Mesothelial cell of epicardium (in vitro differentiated cells): Measurements from ENCODE around the gene UBFD1. TPM values are rescaled to one million over a fixed set of nuclear protein-coding genes. Genes with fewer than 3 reads are reported as not detected.
"Not testable (repeated sequence)": the region's sequence is repeated elsewhere in the genome, so short reads cannot be mapped to it uniquely, and the experiment has no call there.

ENCODE experiments used
- DNase-seq, 2 experiments: peaks; one replicate each; pipeline ENCODE4 v3.0.0; 2021; ENCODE audit warnings: low spot score in 2 of 2; ENCODE audit not compliant: unreplicated experiment in 2 of 2
- H3K27ac Mint-ChIP-seq: 2 replicates; pipeline ENCODE4 v1.8.0; 2021; ENCODE audit warnings: mixed read lengths
- H3K27me3 Mint-ChIP-seq: 2 replicates; pipeline ENCODE4 v1.8.0; 2021; ENCODE audit warnings: low read depth, mixed read lengths
- H3K36me3 Mint-ChIP-seq: 2 replicates; pipeline ENCODE4 v1.8.0; 2021; ENCODE audit warnings: mixed read lengths
- H3K4me1 Mint-ChIP-seq: 2 replicates; pipeline ENCODE4 v1.8.0; 2021; ENCODE audit warnings: mixed read lengths
- H3K4me3 Mint-ChIP-seq: 2 replicates; pipeline ENCODE4 v1.8.0; 2021; ENCODE audit warnings: mild to moderate bottlenecking, moderate library complexity, mixed read lengths
- H3K9me3 Mint-ChIP-seq: 2 replicates; pipeline ENCODE4 v1.8.0; 2021; ENCODE audit warnings: mixed read lengths
- total RNA-seq: library from RNA; stranded (reverse); gene quantifications from 3 replicates; pipeline ENCODE4 v1.2.1, GENCODE V29; 2021
- TF ChIP-seq, protein P1 (sequence below): fragments of 200-600 bp; sonication (generic); IDR thresholded peaks from one replicate; pipeline ENCODE4 v1.5.0; 2021; ENCODE audit warnings: antibody characterized with exemption; ENCODE audit not compliant: unreplicated experiment

The UBFD1 gene
- total RNA-seq, 1 donor from 2014 or later = 114 TPM

DNA sequence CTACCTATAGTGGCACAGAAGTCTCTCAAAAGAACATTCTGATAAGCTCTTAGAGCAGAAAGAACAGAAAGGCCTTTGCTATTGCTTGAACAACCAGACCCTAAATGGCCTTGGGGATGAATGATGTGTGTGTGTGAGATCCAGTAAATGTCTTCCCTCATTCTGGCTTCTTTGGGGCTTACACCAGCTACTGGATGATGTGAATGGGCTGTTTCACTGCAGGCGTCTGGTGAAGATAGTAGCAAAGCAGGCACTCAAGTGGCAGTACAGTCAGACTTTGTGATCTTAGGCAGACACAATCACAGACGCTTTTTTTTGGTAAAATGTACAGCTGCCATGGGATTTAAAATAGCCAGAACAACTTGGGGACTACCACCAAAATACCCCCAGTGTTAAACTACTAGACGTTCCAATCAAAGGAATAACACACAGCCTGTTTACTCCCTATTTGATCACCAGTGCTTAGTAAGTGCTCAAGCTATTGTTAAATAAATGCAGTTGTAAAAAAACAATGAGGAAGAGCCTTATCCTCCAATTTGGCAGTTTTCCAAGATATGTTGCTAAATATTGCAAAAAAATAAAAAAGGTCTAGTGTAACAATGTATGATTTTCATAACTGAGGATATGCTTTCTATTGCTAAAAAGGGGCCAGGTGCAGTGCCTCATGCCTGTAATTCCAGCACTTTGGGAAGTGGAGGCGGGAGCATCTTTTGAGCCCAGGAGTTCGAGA lies 20.7 kb downstream of the UBFD1 start:
- Mint-ChIP-seq H3K9me3 (no peaks in the 10 kb centered on the region), H3K27ac (no peak overlapping the region), H3K27me3 (no peaks in the 10 kb centered on the region), H3K4me3 (no peak overlapping the region), H3K36me3 (peaks cover 19% of the 10 kb centered on the region), H3K4me1 (no peaks in the 10 kb centered on the region)
- no peak for DNase-seq
- TF ChIP-seq, protein P1, sequence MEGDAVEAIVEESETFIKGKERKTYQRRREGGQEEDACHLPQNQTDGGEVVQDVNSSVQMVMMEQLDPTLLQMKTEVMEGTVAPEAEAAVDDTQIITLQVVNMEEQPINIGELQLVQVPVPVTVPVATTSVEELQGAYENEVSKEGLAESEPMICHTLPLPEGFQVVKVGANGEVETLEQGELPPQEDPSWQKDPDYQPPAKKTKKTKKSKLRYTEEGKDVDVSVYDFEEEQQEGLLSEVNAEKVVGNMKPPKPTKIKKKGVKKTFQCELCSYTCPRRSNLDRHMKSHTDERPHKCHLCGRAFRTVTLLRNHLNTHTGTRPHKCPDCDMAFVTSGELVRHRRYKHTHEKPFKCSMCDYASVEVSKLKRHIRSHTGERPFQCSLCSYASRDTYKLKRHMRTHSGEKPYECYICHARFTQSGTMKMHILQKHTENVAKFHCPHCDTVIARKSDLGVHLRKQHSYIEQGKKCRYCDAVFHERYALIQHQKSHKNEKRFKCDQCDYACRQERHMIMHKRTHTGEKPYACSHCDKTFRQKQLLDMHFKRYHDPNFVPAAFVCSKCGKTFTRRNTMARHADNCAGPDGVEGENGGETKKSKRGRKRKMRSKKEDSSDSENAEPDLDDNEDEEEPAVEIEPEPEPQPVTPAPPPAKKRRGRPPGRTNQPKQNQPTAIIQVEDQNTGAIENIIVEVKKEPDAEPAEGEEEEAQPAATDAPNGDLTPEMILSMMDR = no peak

DNA sequence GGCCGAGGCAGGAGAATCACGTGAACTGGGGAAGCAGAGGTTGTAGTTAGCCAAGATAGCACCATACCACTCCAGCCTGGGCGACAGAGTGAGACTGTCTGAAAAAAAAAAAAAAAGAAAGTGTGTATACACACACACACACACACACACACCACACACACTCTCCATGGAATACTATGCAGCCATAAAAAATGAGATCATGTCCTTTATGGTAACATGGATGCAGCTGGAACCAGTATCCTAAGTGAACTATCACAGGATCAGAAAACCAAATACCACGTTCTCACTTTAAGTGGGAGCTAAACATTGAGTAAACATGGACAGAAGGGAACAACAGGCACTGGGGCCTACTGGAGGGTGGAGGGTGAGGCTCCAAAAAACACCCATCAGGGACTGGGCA lies 21.8 kb downstream of the UBFD1 start:
- TF ChIP-seq, protein P1 = no peak
- H3K36me3 Mint-ChIP-seq = peaks cover 21% of the 10 kb centered on the region
- no peaks in the 10 kb centered on the region for H3K27me3 Mint-ChIP-seq

DNA sequence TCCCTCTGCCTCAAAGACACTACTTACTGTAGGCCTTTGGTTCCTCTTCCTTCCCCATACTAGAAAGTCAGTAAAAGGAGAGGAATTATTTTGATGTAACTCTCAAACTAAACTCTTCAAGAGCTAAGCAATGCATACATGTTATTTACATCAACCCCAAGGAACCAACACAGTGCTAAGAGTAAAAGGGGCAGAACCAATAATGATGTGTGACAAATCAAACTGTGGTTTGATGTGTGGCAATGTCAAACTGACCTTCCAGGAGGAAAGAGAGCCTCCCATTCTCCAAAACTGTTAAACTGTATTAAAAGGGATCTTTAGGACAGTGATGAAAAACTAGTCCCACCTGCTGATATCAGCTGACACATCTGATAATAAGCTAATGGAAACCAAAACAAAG lies 22.9 kb downstream of the UBFD1 start:
- DNase-seq = no peak
- H3K4me3 Mint-ChIP-seq = no peak overlapping the region
- H3K9me3 Mint-ChIP-seq = no peaks in the 10 kb centered on the region
- peaks cover 21% of the 10 kb centered on the region for H3K36me3 Mint-ChIP-seq
- no peaks in the 10 kb centered on the region for H3K4me1 Mint-ChIP-seq
- H3K27ac Mint-ChIP-seq = no peak overlapping the region
- TF ChIP-seq, protein P1 = no peak
- no peaks in the 10 kb centered on the region for H3K27me3 Mint-ChIP-seq

More for the DNA sequence above, 21.8 kb downstream of the UBFD1 start:
- no peak for DNase-seq
- H3K4me1 Mint-ChIP-seq = no peaks in the 10 kb centered on the region
- H3K27ac Mint-ChIP-seq = no peak overlapping the region
- no peaks in the 10 kb centered on the region for H3K9me3 Mint-ChIP-seq
- H3K4me3 Mint-ChIP-seq = no peak overlapping the region

DNA sequence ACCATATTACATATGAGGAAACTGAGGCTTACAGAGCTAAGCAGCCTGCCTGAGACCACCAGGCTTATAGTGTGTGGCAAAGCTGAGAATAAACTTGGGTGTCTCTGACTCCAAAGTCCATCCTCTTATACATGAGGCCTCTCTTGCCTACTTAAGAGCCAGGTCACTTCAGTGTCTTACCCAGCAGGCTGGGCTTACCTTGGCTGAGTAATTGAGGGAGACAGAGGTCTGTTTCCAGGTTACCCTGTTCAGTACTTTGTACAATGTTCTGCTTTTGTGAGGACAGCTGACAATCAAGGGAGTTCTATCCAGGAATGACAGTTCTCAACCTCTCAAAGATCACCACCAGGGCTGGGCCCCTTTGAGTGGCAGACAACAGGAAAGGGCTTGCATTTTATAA lies 24.2 kb downstream of the UBFD1 start:
- H3K9me3 Mint-ChIP-seq = no peaks in the 10 kb centered on the region
- TF ChIP-seq, protein P1 = no peak
- no peak overlapping the region for H3K4me3 Mint-ChIP-seq
- no peak overlapping the region for H3K27ac Mint-ChIP-seq
- DNase-seq = no peak
- no peaks in the 10 kb centered on the region for H3K27me3 Mint-ChIP-seq
- H3K4me1 Mint-ChIP-seq = no peaks in the 10 kb centered on the region
- peaks cover 24% of the 10 kb centered on the region for H3K36me3 Mint-ChIP-seq

DNA sequence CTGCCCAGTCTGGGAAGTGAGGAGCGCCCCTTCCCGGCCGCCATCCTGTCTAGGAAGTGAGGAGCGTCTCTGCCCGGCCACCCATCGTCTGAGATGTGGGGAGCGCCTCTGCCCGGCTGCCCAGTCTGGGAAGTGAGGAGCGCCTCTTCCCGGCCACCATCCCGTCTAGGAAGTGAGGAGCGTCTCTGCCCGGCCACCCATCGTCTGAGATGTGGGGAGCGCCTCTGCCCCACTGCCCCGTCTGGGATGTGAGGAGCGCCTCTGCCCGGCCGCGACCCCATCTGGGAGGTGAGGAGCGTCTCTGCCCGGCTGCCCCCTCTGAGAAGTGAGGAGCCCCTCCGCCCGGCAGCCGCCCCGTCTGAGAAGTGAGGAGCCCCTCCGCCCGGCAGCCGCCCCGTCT lies 25.7 kb downstream of the UBFD1 start:
- not testable (repeated sequence) for H3K9me3 Mint-ChIP-seq, DNase-seq, H3K4me1 Mint-ChIP-seq, H3K4me3 Mint-ChIP-seq, H3K27me3 Mint-ChIP-seq, H3K27ac Mint-ChIP-seq
- H3K36me3 Mint-ChIP-seq = peaks cover 24% of the 10 kb centered on the region

DNA sequence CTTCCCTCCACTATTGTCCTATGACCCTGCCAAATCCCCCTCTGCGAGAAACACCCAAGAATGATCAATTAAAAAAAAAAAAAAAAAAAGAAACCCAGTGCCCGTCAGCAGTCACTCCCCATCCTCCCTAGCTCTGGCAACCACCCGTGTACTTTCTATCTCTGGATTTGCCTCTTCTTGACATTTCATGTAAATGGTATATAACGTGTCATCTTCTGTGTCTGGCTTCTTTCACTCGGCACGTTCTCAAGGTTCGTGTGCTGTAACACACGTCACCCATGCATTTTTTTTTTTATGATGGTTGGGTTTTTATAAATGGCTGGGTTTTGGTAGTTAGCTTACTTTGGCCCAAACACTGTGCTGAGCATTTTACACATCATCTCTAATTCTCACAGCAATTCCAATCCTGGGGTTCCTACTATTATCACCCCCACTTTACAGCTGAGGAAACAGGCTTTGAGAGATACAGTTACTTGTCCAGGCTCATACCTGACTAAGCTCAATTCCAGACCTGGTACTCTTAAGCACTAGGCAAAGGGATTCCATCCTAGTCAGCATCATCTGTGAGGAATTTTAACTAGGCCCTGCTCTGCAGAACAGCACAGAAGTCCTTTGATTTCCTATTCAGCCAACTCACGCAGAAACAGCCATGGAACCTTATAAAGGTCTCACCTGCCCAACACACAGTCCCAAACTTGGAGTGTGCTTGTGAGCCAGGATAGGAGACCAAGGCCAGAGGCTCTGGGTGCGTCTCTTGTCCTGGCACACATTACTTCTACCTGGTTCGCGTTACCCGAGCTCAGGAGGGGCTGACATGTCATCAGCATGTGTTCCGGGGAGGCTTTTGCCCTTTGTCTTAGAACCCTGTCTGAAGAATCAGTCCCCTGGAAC lies 26.9 kb downstream of the UBFD1 start:
- Mint-ChIP-seq H3K27me3 (no peaks in the 10 kb centered on the region), H3K36me3 (peaks cover 21% of the 10 kb centered on the region), H3K4me3 (no peak overlapping the region), H3K27ac (no peak overlapping the region), H3K9me3 (no peaks in the 10 kb centered on the region), H3K4me1 (no peaks in the 10 kb centered on the region)
- TF ChIP-seq, protein P1 = no peak
- no peak for DNase-seq
